Brain microvascular endothelial cell (primary cell): ENCODE measurements around the gene ISOC2.

Experiments
- DNase-seq: peaks from one replicate; pipeline ENCODE4 v3.0.0-alpha.2; 2020
- H3K27ac ChIP-seq: fragments of 250-450 bp; sonication (Bioruptor Pico); 2 replicates; pipeline ENCODE4 v1.5.1; 2020; ENCODE audit warnings: mild to moderate bottlenecking, moderate library complexity
- H3K27me3 ChIP-seq: fragments of 250-450 bp; sonication (Bioruptor Pico); replicated peaks from 2 replicates; pipeline ENCODE4 v1.5.1; 2020; ENCODE audit warnings: mild to moderate bottlenecking
- H3K36me3 ChIP-seq: fragments of 250-450 bp; sonication (Bioruptor Pico); replicated peaks from 2 replicates; pipeline ENCODE4 v1.5.1; 2020; ENCODE audit warnings: mild to moderate bottlenecking
- H3K4me3 ChIP-seq: 2 replicates; pipeline ENCODE4 v1.5.1; 2011; ENCODE audit warnings: low read depth, mild to moderate bottlenecking, control low read depth, low read length, moderate library complexity
- in situ Hi-C: cut with HindIII; loops from 2 replicates; pipeline ENCODE4 v1.10.0; 2017; ENCODE audit warnings: low sequenced_read_pairs, low pct_ligation_motif_present
- TF ChIP-seq, protein P1 (sequence below): IDR thresholded peaks from 2 replicates; pipeline ENCODE4 v1.5.1; 2011; ENCODE audit warnings: low read depth, mild to moderate bottlenecking, moderate library complexity, low read length, control low read depth, inconsistent platforms; ENCODE audit errors: missing control alignments

The ISOC2 gene

GRCh38 chr19:55483706-55484592, 22.5 kb upstream of the ISOC2 start:
- H3K4me3 ChIP-seq, result peak overlapping the region; percentile 68
- peaks cover 9% of the 10 kb centered on the region for H3K36me3 ChIP-seq
- TF ChIP-seq, protein P1, sequence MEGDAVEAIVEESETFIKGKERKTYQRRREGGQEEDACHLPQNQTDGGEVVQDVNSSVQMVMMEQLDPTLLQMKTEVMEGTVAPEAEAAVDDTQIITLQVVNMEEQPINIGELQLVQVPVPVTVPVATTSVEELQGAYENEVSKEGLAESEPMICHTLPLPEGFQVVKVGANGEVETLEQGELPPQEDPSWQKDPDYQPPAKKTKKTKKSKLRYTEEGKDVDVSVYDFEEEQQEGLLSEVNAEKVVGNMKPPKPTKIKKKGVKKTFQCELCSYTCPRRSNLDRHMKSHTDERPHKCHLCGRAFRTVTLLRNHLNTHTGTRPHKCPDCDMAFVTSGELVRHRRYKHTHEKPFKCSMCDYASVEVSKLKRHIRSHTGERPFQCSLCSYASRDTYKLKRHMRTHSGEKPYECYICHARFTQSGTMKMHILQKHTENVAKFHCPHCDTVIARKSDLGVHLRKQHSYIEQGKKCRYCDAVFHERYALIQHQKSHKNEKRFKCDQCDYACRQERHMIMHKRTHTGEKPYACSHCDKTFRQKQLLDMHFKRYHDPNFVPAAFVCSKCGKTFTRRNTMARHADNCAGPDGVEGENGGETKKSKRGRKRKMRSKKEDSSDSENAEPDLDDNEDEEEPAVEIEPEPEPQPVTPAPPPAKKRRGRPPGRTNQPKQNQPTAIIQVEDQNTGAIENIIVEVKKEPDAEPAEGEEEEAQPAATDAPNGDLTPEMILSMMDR, result no peak
- H3K27me3 ChIP-seq, result no peaks in the 10 kb centered on the region
- DNase-seq, result no peak
- H3K27ac ChIP-seq, result no peak overlapping the region
- in situ Hi-C loops, result no loop called here

GRCh38 chr19:55482967-55483705, 21.7 kb upstream of the ISOC2 start:
- Histone ChIP-seq H3K36me3 (peaks cover 9% of the 10 kb centered on the region), H3K4me3 (no peak overlapping the region), H3K27ac (no peak overlapping the region), H3K27me3 (no peaks in the 10 kb centered on the region)
- TF ChIP-seq, protein P1, result no peak
- in situ Hi-C loops, result no loop called here
- no peak for DNase-seq

DNA sequence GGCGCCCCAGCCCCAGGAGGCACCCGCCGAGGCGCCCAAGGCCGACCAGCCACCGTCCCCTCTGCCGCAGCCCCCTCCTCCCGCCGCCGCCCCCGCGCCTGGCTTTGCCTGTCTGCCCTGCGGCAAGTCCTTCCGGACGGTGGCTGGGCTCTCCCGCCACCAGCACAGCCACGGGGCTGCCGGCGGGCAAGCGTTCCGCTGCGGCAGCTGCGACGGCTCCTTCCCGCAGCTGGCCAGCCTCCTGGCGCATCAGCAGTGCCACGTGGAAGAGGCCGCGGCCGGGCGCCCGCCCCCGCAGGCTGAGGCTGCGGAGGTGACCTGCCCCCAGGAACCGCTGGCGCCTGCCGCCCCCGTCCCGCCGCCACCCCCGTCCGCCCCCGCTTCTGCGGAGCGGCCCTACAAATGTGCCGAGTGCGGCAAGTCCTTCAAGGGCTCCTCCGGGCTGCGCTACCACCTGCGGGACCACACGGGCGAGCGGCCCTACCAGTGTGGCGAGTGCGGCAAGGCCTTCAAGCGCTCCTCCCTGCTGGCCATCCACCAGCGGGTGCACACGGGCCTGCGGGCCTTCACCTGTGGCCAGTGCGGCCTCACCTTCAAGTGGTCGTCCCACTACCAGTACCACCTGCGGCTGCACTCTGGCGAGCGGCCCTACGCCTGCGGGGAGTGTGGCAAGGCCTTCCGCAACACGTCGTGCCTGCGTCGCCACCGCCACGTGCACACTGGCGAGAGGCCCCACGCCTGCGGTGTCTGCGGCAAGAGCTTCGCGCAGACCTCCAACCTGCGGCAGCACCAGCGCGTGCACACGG, 20.9 kb upstream of the ISOC2 start:
- H3K27ac ChIP-seq, result no peak overlapping the region
- in situ Hi-C loops, result no loop called here
- peaks cover 9% of the 10 kb centered on the region for H3K36me3 ChIP-seq
- H3K4me3 ChIP-seq, result no peak overlapping the region
- H3K27me3 ChIP-seq, result no peaks in the 10 kb centered on the region
- no peak for DNase-seq
- TF ChIP-seq, protein P1, result no peak

DNA sequence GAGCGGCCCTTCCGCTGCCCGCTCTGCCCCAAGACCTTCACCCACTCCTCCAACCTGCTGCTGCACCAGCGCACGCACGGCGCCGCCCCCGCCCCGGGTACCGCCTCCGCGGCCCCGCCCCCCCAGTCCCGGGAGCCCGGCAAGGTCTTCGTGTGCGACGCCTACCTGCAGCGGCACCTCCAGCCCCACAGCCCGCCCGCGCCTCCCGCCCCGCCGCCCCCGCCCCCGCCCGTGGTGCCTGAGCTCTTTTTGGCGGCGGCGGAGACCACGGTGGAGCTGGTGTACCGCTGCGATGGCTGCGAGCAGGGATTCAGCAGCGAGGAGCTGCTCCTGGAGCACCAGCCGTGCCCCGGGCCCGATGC, 20.3 kb upstream of the ISOC2 start:
- in situ Hi-C loops, result no loop called here
- Histone ChIP-seq H3K27ac (no peak overlapping the region), H3K36me3 (peaks cover 9% of the 10 kb centered on the region)

GRCh38 chr19:55481148-55481793, 19.8 kb upstream of the ISOC2 start:
- TF ChIP-seq, protein P1, result no peak
- peaks cover 9% of the 10 kb centered on the region for H3K36me3 ChIP-seq
- no peak for DNase-seq
- H3K27ac ChIP-seq, result no peak overlapping the region
- no peak overlapping the region for H3K4me3 ChIP-seq
- no peaks in the 10 kb centered on the region for H3K27me3 ChIP-seq
- in situ Hi-C loops, result no loop called here

More for the DNA sequence above, 20.3 kb upstream of the ISOC2 start:
- TF ChIP-seq, protein P1, result no peak
- H3K4me3 ChIP-seq, result no peak overlapping the region
- no peak for DNase-seq
- H3K27me3 ChIP-seq, result no peaks in the 10 kb centered on the region
